Peyer's patch (tissue), 4 donors: ENCODE results near the gene PHYKPL.

Experiments
- POLR2A ChIP-seq, 2 donors: fragments of 450-650 bp; IDR thresholded peaks; one replicate each; pipeline ENCODE4 v1.5.1; 2017; ENCODE audit warnings: antibody characterized with exemption in 2 of 2, mild to moderate bottlenecking in 2 of 2, moderate library complexity in 2 of 2
- TF ChIP-seq, protein P1 (sequence below), 6 experiments: fragments of 450-650 bp in 4 of 6; fragments of 200-600 bp in 2 of 6; sonication (generic) in 1 of 6; IDR thresholded peaks; one replicate each; pipeline ENCODE4 v1.5.1; 2017 to 2019; ENCODE audit warnings: antibody characterized with exemption in 6 of 6, mild to moderate bottlenecking in 3 of 6, moderate library complexity in 1 of 6

DNA sequence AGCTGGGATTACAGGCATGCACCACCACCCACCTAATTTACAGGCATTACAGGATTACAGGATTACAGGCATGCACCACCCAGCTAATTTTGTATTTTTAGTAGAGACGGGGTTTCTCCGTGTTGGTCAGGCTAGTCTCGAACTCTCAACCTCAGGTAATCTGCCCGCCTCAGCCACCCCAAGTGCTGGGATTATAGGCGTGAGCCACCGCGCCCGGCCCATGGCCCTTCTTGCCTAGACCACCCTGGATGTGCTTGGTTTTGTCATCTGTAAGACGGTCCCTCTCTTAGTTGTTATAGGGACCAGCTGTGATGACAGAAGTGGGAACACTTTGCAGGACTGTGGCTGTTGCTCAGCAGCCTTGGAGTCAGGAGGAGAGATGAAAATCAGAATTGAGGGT is 3.5 kb upstream of the PHYKPL start:
- TF ChIP-seq, protein P1, sequence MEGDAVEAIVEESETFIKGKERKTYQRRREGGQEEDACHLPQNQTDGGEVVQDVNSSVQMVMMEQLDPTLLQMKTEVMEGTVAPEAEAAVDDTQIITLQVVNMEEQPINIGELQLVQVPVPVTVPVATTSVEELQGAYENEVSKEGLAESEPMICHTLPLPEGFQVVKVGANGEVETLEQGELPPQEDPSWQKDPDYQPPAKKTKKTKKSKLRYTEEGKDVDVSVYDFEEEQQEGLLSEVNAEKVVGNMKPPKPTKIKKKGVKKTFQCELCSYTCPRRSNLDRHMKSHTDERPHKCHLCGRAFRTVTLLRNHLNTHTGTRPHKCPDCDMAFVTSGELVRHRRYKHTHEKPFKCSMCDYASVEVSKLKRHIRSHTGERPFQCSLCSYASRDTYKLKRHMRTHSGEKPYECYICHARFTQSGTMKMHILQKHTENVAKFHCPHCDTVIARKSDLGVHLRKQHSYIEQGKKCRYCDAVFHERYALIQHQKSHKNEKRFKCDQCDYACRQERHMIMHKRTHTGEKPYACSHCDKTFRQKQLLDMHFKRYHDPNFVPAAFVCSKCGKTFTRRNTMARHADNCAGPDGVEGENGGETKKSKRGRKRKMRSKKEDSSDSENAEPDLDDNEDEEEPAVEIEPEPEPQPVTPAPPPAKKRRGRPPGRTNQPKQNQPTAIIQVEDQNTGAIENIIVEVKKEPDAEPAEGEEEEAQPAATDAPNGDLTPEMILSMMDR (IDR thresholded peaks at IDR 0.05) = no peak
- TF ChIP-seq POLR2A (IDR thresholded peaks at IDR 0.05) = no peak
